ENCODE data around the gene DNASE1L3. TPM values are rescaled to one million over a fixed set of nuclear protein-coding genes. Genes with fewer than 3 reads are reported as not detected.

The DNASE1L3 gene
- total and polyA plus RNA-seq, 2 of the 13 experiments (the other 11 are each of a cell fraction or from before 2014, with no cell fraction given): 0.86 to 1.7 TPM

- TF ChIP-seq PCBP1 (IDR thresholded peaks at IDR 0.05; ENCODE audit: borderline replicate concordance, low read depth, low read length) (no peak), ZBTB4 (CRISPR knock-in tag; IDR thresholded peaks at IDR 0.05; ENCODE audit: borderline replicate concordance) (no peak), ZC3H13 (CRISPR knock-in tag; IDR thresholded peaks at IDR 0.05) (no peak), ZNF580 (CRISPR knock-in tag; IDR thresholded peaks at IDR 0.05; ENCODE audit: borderline replicate concordance, low read depth) (no peak), LCORL (IDR thresholded peaks at IDR 0.05) (no peak), LCORL (CRISPR knock-in tag; IDR thresholded peaks at IDR 0.05) (no peak), SALL2 (CRISPR knock-in tag; IDR thresholded peaks at IDR 0.05) (no peak), ZNF383 (CRISPR knock-in tag; IDR thresholded peaks at IDR 0.05; ENCODE audit: borderline replicate concordance) (no peak), ZNF577 (CRISPR knock-in tag; IDR thresholded peaks at IDR 0.05; ENCODE audit: borderline replicate concordance, low read depth) (no peak), ARID4A (CRISPR knock-in tag; IDR thresholded peaks at IDR 0.05; ENCODE audit: borderline replicate concordance) (no peak), XRCC5 (optimal IDR thresholded peaks at IDR 0.05; ENCODE audit: low read length) (no peak), DRAP1 (CRISPR knock-in tag; IDR thresholded peaks at IDR 0.05) (0 out of 2 replicates have a peak, but pooled peaks have one; percentile 15), SATB2 (CRISPR knock-in tag; IDR thresholded peaks at IDR 0.05) (no peak), ZBTB14 (CRISPR knock-in tag; IDR thresholded peaks at IDR 0.05) (no peak), SCMH1 (CRISPR knock-in tag; IDR thresholded peaks at IDR 0.05; ENCODE audit: borderline replicate concordance) (no peak), ASH2L (IDR thresholded peaks at IDR 0.05; ENCODE audit: insufficient read length, low read depth, low read length) (no peak), IRF9 (CRISPR knock-in tag; IDR thresholded peaks at IDR 0.05; ENCODE audit: borderline replicate concordance) (no peak), ZC3H4 (CRISPR knock-in tag; IDR thresholded peaks at IDR 0.05; ENCODE audit: borderline replicate concordance) (no peak), ZNF780A (CRISPR knock-in tag; IDR thresholded peaks at IDR 0.05) (no peak)
These were observed 29.7 kb downstream of the DNASE1L3 start (continued) for GRCh38 chr3:58180940-58181587.
